DND-41 (cell line): Measurements from ENCODE around the gene PAPLN.
A peak's percentile ranks its signal among the peaks of the same experiment; 100 is the strongest.

Experiments used
- ATAC-seq: fragments of 200-7000 bp; cut with Tn5 transposase; 3 replicates; pipeline ENCODE4 v1.9.1; 2021; ENCODE audit warnings: low read depth; ENCODE audit not compliant: insufficient read depth
- DNase-seq: peaks from one replicate; pipeline ENCODE4 v3.0.0-alpha.2; 2020
- H2AFZ ChIP-seq: 2 replicates; pipeline ENCODE4 v1.6.0; 2012; ENCODE audit warnings: low read depth, low read length
- H3K27ac ChIP-seq: 2 replicates; pipeline ENCODE4 v1.5.1; 2012; ENCODE audit warnings: low read length, inconsistent platforms
- H3K27me3 ChIP-seq: fragments of 200-600 bp; sonication (generic); 2 replicates; pipeline ENCODE4 v1.6.0; 2012; ENCODE audit warnings: low read length, mild to moderate bottlenecking, inconsistent platforms; ENCODE audit not compliant: insufficient read depth, poor library complexity
- H3K36me3 ChIP-seq: 2 replicates; pipeline ENCODE4 v1.5.1; 2012; ENCODE audit warnings: low read length, inconsistent platforms; ENCODE audit not compliant: insufficient read depth
- H3K4me1 ChIP-seq: 2 replicates; pipeline ENCODE4 v1.5.1; 2012; ENCODE audit warnings: mild to moderate bottlenecking, low read length; ENCODE audit not compliant: insufficient read depth
- H3K4me2 ChIP-seq: 2 replicates; pipeline ENCODE4 v1.6.0; 2012; ENCODE audit warnings: mild to moderate bottlenecking, moderate library complexity, low read length, inconsistent platforms; ENCODE audit not compliant: insufficient read depth
- H3K4me3 ChIP-seq, 2 experiments: fragments of 200-600 bp in 1 of 2; shearing (Covaris generic) in 1 of 2; 2 replicates each; pipeline ENCODE4 v1.5.1; 2012 to 2016; ENCODE audit warnings: inconsistent platforms in 2 of 2, low read length in 2 of 2, mild to moderate bottlenecking in 2 of 2, low read depth in 1 of 2, moderate library complexity in 1 of 2
- H3K79me2 ChIP-seq: 2 replicates; pipeline ENCODE4 v1.6.0; 2012; ENCODE audit warnings: low read length, inconsistent platforms; ENCODE audit not compliant: insufficient read depth
- H3K9ac ChIP-seq: 2 replicates; pipeline ENCODE4 v1.6.0; 2012; ENCODE audit warnings: low read depth, mild to moderate bottlenecking, inconsistent platforms, low read length, moderate library complexity
- H3K9me3 ChIP-seq: 2 replicates; pipeline ENCODE4 v1.5.1; 2012; ENCODE audit warnings: low read length, moderate library complexity, mild to moderate bottlenecking, inconsistent platforms; ENCODE audit not compliant: insufficient read depth, severe bottlenecking
- H4K20me1 ChIP-seq: 2 replicates; pipeline ENCODE4 v1.6.0; 2012; ENCODE audit warnings: low read length; ENCODE audit not compliant: insufficient read depth
- EZH2 ChIP-seq: IDR thresholded peaks from 3 replicates; pipeline ENCODE4 v1.6.1; 2012; ENCODE audit warnings: borderline replicate concordance, low read depth, mild to moderate bottlenecking, moderate library complexity, low read length, inconsistent platforms; ENCODE audit not compliant: severe bottlenecking
- TF ChIP-seq, protein P1 (sequence below): IDR thresholded peaks from 2 replicates; pipeline ENCODE4 v1.5.1; 2012; ENCODE audit warnings: borderline replicate concordance, low read length, moderate library complexity, mild to moderate bottlenecking; ENCODE audit not compliant: poor library complexity, severe bottlenecking; ENCODE audit errors: extremely low read depth

PAPLN gene

DNA sequence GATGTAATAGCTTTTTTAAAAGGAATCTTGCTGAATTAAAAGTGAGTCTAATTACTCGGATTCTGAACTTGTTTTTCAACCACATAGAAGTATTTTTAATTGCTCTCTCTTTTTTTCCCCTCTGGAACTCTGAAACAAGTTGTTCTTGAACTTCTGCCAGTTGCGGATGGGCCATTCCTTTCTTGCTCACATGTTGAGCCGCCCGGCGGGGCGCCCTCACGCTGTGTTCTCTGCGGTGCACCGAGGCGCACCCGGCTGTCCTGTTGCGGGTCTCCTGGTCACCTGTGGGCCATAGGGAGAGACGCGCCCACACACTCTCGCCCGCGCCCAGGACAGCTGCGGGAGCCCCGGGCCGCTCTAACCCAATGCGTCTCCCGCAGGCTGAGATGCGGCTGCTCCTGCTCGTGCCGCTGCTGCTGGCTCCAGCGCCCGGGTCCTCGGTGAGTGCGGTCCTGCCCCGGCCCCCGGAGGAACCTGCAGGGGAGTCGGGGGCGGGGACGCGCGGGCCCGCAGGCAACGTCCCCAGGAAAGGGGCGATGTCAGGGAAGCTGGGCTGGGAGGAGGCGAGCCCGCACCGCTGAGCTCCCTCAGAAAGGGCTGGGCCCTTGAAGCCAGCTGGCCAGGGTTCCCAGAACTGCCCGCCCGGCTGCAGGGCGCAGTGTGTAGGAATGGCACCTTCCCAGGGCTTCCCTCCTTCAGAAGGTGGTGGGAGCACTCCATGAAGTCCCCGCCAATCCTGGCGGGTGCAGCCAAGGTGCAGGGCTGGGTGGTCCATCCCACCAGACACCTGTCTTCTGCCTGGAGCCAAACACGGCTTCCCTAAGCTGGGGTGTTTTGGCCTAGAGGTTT, 2.3 kb downstream of the PAPLN start:
- Histone ChIP-seq H3K27ac (no peak overlapping the region), H3K9ac (no peak overlapping the region), H3K4me3 (no peak overlapping the region), H3K4me2 (no peak overlapping the region), H3K79me2 (no peaks in the 10 kb centered on the region), H3K36me3 (no peaks in the 10 kb centered on the region), H3K9me3 (no peaks in the 10 kb centered on the region), H3K27me3 (peaks cover 3% of the 10 kb centered on the region), H3K4me1 (peaks cover 24% of the 10 kb centered on the region), H2AFZ (no peak overlapping the region), H4K20me1 (no peaks in the 10 kb centered on the region)
- DNase-seq (no peak), ATAC-seq (no peak)
- no peak for TF ChIP-seq EZH2
- TF ChIP-seq, protein P1, sequence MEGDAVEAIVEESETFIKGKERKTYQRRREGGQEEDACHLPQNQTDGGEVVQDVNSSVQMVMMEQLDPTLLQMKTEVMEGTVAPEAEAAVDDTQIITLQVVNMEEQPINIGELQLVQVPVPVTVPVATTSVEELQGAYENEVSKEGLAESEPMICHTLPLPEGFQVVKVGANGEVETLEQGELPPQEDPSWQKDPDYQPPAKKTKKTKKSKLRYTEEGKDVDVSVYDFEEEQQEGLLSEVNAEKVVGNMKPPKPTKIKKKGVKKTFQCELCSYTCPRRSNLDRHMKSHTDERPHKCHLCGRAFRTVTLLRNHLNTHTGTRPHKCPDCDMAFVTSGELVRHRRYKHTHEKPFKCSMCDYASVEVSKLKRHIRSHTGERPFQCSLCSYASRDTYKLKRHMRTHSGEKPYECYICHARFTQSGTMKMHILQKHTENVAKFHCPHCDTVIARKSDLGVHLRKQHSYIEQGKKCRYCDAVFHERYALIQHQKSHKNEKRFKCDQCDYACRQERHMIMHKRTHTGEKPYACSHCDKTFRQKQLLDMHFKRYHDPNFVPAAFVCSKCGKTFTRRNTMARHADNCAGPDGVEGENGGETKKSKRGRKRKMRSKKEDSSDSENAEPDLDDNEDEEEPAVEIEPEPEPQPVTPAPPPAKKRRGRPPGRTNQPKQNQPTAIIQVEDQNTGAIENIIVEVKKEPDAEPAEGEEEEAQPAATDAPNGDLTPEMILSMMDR = no peak

DNA sequence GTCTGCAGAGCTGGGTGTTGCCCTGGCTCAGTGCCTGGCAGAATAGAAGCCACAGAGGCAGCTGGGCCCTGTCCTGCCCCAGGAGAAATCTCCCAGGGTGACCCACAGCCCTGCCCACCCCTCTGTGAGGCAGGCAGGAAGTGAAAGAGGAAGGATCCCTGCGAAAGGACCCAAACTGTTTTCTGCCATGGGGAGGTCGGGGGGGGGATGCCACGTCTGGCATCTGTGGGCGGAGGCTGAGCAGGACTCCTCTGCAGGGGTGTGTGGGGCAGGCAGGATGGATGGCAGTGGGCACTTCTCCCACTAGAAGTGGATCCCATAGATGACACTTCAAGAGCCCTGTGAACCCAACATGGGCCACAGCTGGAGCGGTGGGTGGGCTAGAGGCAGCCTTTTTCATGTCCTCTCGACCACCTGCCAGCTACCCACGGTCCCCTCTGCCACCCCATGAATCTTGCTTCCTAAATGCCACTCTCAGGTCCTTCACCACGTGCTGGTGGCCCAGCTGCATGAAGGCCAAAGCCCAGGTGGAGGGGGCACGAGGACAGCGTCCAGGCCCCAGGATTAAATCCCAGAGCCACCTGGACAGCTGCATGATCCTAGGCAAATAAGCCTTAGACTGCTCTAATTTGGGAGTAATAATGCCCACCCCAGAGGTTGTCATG, 3.6 kb downstream of the PAPLN start:
- TF ChIP-seq EZH2 = no peak
- Histone ChIP-seq H3K27ac (no peak overlapping the region), H2AFZ (no peak overlapping the region), H3K9me3 (no peaks in the 10 kb centered on the region), H3K4me2 (no peak overlapping the region), H3K79me2 (no peaks in the 10 kb centered on the region), H3K9ac (no peak overlapping the region), H3K4me1 (peaks cover 30% of the 10 kb centered on the region), H3K4me3 (no peak overlapping the region), H3K36me3 (no peaks in the 10 kb centered on the region), H3K27me3 (no peaks in the 10 kb centered on the region), H4K20me1 (no peaks in the 10 kb centered on the region)
- ATAC-seq = 0 out of 3 replicates have a peak, but pooled peaks have one; percentile 32
- peak; percentile 21 for DNase-seq

DNA sequence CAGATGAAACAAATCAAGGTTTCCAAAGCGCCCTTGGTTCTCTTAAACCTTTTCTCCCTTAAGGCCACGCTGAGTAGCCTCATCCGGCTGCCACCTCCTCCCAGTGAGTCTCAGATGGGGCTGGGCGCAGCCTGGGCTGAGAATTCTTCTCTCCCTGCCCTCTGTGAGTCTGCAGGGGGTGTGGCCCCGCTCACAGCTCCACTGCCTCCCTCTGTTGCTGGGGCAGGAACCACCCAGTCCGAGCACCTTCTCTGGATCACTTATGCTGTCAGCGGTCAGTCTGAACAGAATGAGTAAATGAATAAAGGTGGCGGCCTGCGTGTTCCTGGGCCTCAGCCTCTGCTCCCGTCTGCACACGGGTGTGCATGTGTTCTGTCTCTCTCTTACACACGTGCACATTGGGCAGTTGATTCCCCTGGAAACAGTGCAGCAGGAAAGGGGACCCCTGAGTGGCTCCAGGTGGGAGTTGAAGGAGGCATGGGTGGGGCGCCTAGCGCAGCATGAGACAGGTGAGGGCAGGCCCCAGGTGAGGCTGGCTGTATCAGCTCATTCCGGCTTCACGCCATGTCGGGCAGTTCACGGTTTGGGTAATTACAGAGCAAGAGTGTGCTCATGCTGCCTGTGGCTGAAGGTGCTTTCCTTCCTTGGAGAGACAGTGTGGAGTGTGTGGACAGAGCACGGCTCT, 4.3 kb downstream of the PAPLN start:
- Histone ChIP-seq H4K20me1 (no peaks in the 10 kb centered on the region), H3K4me2 (peak overlapping the region; percentile 47; the same call in 1 of the 2 replicates), H3K9ac (no peak overlapping the region), H3K27me3 (no peaks in the 10 kb centered on the region), H3K36me3 (no peaks in the 10 kb centered on the region), H3K79me2 (no peaks in the 10 kb centered on the region), H2AFZ (no peak overlapping the region), H3K4me3 (no peak overlapping the region), H3K27ac (no peak overlapping the region), H3K4me1 (peaks cover 37% of the 10 kb centered on the region), H3K9me3 (no peaks in the 10 kb centered on the region)
- DNase-seq (no peak), ATAC-seq (no peak)
- TF ChIP-seq, protein P1 = no peak
- no peak for TF ChIP-seq EZH2
